ENCODE results near the gene CCSER2. TPM values are rescaled to one million over a fixed set of nuclear protein-coding genes. Genes with fewer than 3 reads are reported as not detected.

Gene CCSER2
- total RNA-seq, 2 donors from 2014 or later: 29.8 to 38.8 TPM

- Histone ChIP-seq H3K4me3 (ENCODE audit: low read length) (no peak overlapping the region), H3K4me1 (ENCODE audit: control insufficient read depth, insufficient read depth, low read length) (peaks cover 8% of the 10 kb centered on the region), H3K27ac (ENCODE audit: low read depth, low read length) (no peak overlapping the region), H3K9me3 (ENCODE audit: control insufficient read depth, low read length) (no peaks in the 10 kb centered on the region), H3K36me3 (ENCODE audit: control insufficient read depth, insufficient read depth, low read length) (no peaks in the 10 kb centered on the region), H3K9ac (ENCODE audit: extremely low read depth, low read length, poor library complexity, severe bottlenecking) (no peak overlapping the region), H3K27me3 (ENCODE audit: control insufficient read depth, insufficient read depth, low read length, poor library complexity, severe bottlenecking) (no peaks in the 10 kb centered on the region)
- no peaks in the 10 kb centered on the region for H3K36me3 Mint-ChIP-seq (ENCODE audit: low read depth)
- no peak overlapping the region for H3K4me3 Mint-ChIP-seq
- 25 to 67% methylated on average over 2 to 4 of the region's 4 CpGs for WGBS, 2 experiments (ENCODE audit: insufficient coverage in 1 of 2, insufficient read length in 1 of 2)
- peaks cover 29% of the 10 kb centered on the region for H3K4me1 Mint-ChIP-seq
- H3K27ac Mint-ChIP-seq: no peak overlapping the region
- H3K27me3 Mint-ChIP-seq (ENCODE audit: insufficient read depth): no peaks in the 10 kb centered on the region
- DNase-seq: peak; percentile 74
- no peaks in the 10 kb centered on the region for H3K9me3 Mint-ChIP-seq
- no peak for TF ChIP-seq CTCF (conservative IDR thresholded peaks at IDR 0.05)
Measured at GRCh38 chr10:84293574-84294016, 34.8 kb upstream of the CCSER2 start.

- no peaks in the 10 kb centered on the region for H3K36me3 Mint-ChIP-seq (ENCODE audit: low read depth)
- H3K9me3 Mint-ChIP-seq: no peaks in the 10 kb centered on the region
- no peak overlapping the region for H3K9ac ChIP-seq (ENCODE audit: extremely low read depth, low read length, poor library complexity, severe bottlenecking)
- no peak overlapping the region for H3K4me3 Mint-ChIP-seq
- no peaks in the 10 kb centered on the region for H3K27me3 Mint-ChIP-seq (ENCODE audit: insufficient read depth)
- H3K9me3 ChIP-seq (ENCODE audit: control insufficient read depth, low read length): no peaks in the 10 kb centered on the region
- no peak overlapping the region for H3K4me3 ChIP-seq (ENCODE audit: low read length)
- H3K27ac ChIP-seq (ENCODE audit: low read depth, low read length): no peak overlapping the region
- H3K27me3 ChIP-seq (ENCODE audit: control insufficient read depth, insufficient read depth, low read length, poor library complexity, severe bottlenecking): no peaks in the 10 kb centered on the region
- no peak for TF ChIP-seq CTCF (conservative IDR thresholded peaks at IDR 0.05)
- H3K4me1 ChIP-seq (ENCODE audit: control insufficient read depth, insufficient read depth, low read length): peaks cover 8% of the 10 kb centered on the region
- 93 to 100% methylated on average over 1 of the region's 1 CpG for WGBS, 2 experiments (ENCODE audit: insufficient coverage in 1 of 2, insufficient read length in 1 of 2)
- H3K36me3 ChIP-seq (ENCODE audit: control insufficient read depth, insufficient read depth, low read length): no peaks in the 10 kb centered on the region
- H3K4me1 Mint-ChIP-seq: peaks cover 29% of the 10 kb centered on the region
- no peak overlapping the region for H3K27ac Mint-ChIP-seq
- DNase-seq: no peak
Measured at GRCh38 chr10:84294766-84295447, 33.5 kb upstream of the CCSER2 start.

GRCh38 chr10:84296091-84296981 lies 32.1 kb upstream of the CCSER2 start:
- no peak overlapping the region for H3K4me3 Mint-ChIP-seq
- no peaks in the 10 kb centered on the region for H3K9me3 Mint-ChIP-seq
- H3K27ac Mint-ChIP-seq: no peak overlapping the region
- H3K4me3 ChIP-seq (ENCODE audit: low read length): no peak overlapping the region
- H3K9ac ChIP-seq (ENCODE audit: extremely low read depth, low read length, poor library complexity, severe bottlenecking): no peak overlapping the region
- H3K36me3 ChIP-seq (ENCODE audit: control insufficient read depth, insufficient read depth, low read length): no peaks in the 10 kb centered on the region
- peaks cover 29% of the 10 kb centered on the region for H3K4me1 Mint-ChIP-seq
- no peaks in the 10 kb centered on the region for H3K36me3 Mint-ChIP-seq (ENCODE audit: low read depth)
- H3K27me3 ChIP-seq (ENCODE audit: control insufficient read depth, insufficient read depth, low read length, poor library complexity, severe bottlenecking): no peaks in the 10 kb centered on the region
- H3K9me3 ChIP-seq (ENCODE audit: control insufficient read depth, low read length): no peaks in the 10 kb centered on the region
- peaks cover 8% of the 10 kb centered on the region for H3K4me1 ChIP-seq (ENCODE audit: control insufficient read depth, insufficient read depth, low read length)
- peak; percentile 52 for DNase-seq
- WGBS, 2 experiments (ENCODE audit: insufficient coverage in 1 of 2, insufficient read length in 1 of 2): 75 to 84% methylated on average over 5 to 9 of the region's 10 CpGs
- no peak overlapping the region for H3K27ac ChIP-seq (ENCODE audit: low read depth, low read length)
- no peaks in the 10 kb centered on the region for H3K27me3 Mint-ChIP-seq (ENCODE audit: insufficient read depth)
- TF ChIP-seq CTCF (conservative IDR thresholded peaks at IDR 0.05): no peak
